NCI-H1048 (cell line): ENCODE results near the gene TBC1D2B.

ENCODE experiments used
- DNase-seq: peaks from one replicate; lab custom pipeline; 2025; lab: John Stamatoyannopoulos, UW

Gene TBC1D2B

GRCh38 chr15:78054966-78055365 lies 22.5 kb downstream of the TBC1D2B start:
- no peak for DNase-seq

GRCh38 chr15:78054518-78054917 lies 23.0 kb downstream of the TBC1D2B start:
- DNase-seq = no peak

DNA sequence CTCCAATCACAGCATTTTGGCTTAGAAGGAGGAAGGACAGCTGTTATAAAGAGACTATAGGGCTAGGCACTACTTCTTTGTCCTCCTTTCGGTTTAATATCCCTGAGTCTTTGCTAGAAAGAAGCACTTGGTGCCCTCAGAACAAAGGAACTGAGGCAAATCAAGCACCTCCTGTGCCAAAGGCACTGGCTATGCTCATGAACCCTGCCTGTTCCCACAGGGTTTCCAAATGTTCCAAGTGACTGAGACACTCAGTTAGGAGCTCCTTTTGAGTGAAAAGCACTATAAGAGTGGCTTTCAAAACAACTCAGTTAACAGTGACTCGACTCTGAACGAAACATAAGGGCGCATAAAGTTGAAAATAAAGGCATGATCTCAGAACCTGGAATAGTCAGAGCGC lies 25.0 kb downstream of the TBC1D2B start:
- DNase-seq = no peak

DNA sequence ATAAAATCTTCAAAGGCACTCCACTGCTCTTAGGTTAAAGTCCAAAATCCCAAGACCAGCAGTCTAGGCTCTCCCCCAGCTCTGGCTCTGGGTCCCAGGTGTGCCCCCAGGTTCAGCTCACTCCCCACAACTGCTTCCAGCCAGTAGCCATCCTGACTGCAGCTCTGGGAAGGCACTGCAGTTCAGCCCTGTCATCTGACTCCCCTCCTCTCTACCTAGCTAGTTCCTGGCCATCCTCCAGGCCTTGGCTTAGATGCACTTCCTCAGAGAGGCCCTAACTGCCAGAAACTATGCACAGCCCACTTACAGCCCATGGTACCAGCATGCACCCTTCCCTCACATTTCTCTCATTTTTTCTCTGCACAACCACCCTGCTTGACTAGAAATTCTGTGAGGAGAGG lies 25.5 kb downstream of the TBC1D2B start:
- no peak for DNase-seq

GRCh38 chr15:78051596-78051995 lies 25.9 kb downstream of the TBC1D2B start:
- no peak for DNase-seq

GRCh38 chr15:78050826-78051225 lies 26.7 kb downstream of the TBC1D2B start:
- DNase-seq = no peak

DNA sequence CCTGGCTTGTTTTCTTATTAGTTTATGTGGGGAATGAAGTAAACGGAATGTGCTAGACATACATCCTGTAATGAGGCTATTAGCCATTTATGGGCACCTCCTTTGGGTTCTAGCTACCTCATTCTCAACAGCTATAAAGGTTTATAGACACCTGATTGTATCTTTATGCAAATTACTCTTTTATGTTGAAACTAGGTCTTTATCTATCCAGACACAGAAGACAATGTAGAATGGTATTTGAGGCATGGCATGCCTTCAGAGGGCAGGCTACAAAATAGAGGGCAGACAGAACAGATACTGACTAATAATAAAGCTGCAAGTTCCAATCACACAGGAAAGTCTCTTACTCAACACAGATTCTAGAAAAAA lies 27.1 kb downstream of the TBC1D2B start:
- no peak for DNase-seq

GRCh38 chr15:78049691-78050440 lies 27.6 kb downstream of the TBC1D2B start:
- no peak for DNase-seq

- DNase-seq = no peak
Observed at GRCh38 chr15:78048628-78048920, 28.9 kb downstream of the TBC1D2B start.

DNA sequence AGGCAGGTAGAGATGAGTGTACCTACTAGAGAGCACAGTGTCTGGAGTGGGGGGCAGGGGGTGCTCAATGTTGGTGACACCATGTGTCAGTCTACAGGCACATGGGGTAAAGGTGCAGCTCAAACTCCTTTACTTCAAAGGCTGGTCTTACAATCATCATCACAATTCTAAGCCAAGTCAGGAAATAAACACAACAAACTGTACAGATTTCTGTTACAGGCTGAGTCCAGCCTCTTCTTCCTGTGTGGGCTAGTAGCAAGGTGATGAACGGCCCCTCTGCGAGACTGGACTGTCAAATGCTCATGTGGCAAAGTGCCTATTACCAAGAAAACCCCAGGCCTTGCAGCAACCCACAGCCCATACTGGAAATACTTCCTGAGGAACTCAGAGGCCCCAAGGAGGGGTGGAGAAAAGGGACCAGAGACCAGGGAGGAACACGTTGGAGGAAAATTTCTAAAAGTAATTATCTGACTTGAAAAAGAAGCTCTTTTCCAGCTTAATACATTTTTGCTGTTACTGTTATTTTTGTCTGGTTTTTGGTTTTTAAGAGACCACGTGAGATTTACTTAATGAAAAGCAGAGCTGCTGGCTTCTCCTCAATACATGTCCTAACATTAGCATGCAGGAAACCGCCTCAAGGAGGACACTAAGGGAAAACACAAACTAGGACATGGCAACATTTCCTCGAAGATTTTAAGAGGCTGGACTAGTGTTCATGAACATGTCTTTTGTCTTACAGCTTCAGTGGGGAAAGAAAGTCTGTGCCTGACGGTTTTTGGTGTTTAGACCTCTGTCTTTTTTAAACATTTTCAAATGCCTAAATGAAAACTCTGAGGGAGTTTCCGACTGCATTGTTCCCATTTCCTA lies 29.5 kb downstream of the TBC1D2B start:
- no peak for DNase-seq

DNA sequence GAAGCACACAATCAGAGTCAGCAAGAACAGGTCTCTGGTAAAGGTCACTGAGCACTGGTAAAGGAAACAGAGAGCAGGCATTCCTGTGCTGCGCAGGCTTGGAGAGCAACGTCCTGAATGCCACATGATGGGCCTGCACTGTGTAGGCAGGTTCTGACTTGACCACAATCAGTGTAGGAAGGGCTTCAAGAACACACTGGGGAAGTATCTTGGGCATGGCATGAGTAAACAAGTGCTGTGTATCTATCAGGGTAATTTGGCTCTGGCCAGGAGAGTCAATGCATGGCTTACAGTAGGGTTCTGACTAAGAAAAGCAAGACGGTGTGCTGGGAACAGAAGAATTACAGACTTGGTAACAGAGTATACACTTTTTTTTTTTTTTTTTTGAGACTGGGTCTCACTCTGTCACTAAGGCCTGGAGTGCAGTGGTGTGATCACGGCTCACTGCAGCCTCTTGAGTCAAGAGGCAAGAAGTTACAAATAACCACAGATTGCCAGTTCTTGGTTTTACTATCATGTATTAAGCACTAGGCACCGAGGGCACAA lies 30.6 kb downstream of the TBC1D2B start:
- no peak for DNase-seq

- DNase-seq = no peak
Observed at GRCh38 chr15:78045189-78045588, 32.3 kb downstream of the TBC1D2B start.

DNA sequence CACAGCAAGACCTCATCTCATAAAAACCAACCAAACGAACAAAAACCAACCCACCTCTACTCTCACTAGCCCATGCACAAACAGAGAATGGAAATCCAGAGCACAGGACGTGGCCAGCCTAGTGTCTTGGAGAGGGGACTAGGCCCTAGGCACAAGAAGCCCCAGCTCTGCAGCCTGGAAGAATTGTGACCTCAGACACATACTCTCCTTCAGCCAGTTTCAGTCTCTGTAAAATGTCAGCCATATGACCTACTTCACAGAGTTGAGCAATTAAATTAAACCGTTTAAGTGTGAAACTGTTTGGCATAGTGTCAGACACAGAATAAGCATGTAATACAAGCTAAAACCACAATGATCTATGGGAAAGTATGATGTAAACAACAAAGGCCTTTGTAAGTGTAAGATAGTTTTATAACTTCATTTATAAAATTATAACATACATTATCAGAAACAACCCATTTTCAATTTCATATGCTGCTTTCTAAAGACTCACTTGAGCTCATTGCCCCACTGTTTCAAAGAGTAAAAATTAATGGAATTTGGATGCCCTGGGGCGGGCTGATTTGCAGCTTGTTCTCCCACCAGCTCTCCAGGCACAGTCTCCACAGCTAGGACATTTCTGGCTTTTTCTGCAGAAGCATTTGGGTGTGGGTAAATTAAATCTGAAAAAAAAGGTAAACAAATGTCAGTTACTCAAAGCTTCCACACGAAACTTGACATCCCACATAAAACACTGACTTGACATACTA lies 32.9 kb downstream of the TBC1D2B start:
- DNase-seq = no peak

- no peak for DNase-seq
Observed at GRCh38 chr15:78041946-78042345, 35.6 kb downstream of the TBC1D2B start.

DNA sequence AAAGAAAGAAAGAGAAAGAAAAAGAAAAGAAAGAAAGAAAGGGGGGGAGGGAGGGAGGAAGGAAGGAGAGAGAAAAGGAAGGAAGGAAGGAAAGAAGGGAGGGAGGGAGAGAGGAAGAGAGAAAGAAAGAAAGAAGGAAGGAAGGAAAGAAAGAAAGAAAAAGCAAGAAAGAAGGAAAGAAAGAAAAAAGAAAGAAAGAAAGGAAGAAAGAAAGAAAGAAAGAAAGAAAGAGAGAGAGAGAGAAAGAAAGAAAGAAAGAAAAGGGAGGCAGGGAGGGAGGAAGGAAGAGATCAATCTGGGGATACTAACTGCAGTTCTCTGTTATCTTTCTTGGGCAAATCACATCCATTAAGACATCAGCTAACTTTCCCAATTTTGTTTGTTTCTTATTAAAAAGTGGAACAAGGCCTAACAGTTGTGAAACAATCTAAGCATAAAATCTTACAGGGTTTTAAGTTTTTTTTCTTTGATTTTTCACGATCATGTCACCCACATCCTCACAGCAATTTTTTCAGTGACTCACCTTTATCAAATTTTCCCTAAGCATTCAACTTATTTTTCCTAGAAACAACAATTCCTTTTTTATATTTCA lies 36.8 kb downstream of the TBC1D2B start:
- DNase-seq = no peak

- DNase-seq = no peak
Observed at GRCh38 chr15:78038585-78039247, 38.8 kb downstream of the TBC1D2B start.

GRCh38 chr15:78037779-78038305 lies 39.7 kb downstream of the TBC1D2B start:
- no peak for DNase-seq

DNA sequence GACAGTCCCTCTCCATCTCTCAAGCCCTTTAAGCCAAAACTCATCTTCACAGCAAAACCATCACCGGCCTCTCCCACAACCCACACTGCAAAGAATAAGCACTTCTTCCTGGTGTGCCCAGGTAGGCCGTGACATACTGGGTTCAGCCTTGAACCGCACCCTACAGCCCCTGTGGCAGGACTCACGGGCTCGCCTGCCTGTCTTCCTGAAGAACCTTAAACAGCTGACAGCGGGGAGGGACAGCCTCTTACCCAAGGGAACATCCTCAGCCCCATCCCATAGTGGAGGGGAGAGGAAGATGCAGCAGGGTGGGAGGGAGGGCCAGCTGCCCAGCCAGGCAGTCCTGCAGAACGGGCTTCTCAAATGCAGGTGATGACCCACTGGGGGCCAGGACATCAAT lies 40.2 kb downstream of the TBC1D2B start:
- DNase-seq = no peak

DNA sequence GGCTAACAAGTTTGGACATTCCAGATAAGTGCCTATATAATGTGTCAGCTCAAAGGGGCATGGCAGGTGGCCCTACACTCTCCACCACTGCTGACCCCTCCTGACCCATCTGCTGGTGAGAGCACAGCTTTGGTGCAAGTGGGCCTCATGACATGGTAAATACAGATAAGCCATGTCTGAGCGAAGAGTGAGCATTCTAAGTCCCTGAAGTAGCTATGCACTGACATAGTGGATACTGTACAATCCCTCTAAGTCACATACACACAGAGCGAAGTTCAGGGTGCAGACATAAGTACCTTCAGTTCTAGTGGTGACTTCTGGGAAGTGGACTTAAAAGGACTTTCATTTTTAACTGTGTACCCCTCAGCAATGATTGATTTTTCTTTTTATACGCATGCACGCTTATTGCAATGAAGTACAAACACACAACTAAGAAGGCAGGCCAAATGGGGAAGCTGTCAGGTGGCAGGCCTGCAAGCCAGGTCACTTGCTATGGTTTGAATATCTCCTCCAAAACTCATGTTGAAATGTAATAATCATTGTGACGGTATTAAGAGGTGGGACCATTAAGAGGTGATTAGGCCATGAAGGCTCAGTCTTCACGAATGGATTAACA lies 41.5 kb downstream of the TBC1D2B start:
- DNase-seq = no peak

- DNase-seq = no peak
Observed at GRCh38 chr15:78035321-78035751, 42.2 kb downstream of the TBC1D2B start.
